ENCODE measurements around the gene THAP7. TPM values are rescaled to one million over a fixed set of nuclear protein-coding genes. Genes with fewer than 3 reads are reported as not detected.

Gene THAP7
- total RNA-seq, 1 experiment from 2014 or later = 27.7 TPM

DNA sequence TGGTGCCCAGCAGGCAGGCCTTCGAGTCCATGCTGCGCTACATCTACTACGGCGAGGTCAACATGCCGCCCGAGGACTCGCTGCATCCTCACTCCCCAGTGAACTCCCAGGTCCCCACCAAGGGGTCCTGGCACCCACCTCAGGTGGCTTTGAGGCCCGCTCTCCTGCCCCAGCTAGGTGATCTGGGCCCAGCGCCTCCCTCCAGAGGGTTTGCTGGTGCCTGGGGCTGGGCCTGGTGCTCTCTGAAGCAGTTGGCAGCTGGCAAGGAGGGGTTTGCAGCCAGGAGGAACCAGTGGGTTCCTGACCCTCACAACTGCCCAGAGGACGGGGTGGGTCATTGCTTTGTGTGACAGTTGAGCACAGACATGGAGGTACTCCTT, 5.9 kb downstream of the THAP7 start (continued):
- TF ChIP-seq, protein P1, sequence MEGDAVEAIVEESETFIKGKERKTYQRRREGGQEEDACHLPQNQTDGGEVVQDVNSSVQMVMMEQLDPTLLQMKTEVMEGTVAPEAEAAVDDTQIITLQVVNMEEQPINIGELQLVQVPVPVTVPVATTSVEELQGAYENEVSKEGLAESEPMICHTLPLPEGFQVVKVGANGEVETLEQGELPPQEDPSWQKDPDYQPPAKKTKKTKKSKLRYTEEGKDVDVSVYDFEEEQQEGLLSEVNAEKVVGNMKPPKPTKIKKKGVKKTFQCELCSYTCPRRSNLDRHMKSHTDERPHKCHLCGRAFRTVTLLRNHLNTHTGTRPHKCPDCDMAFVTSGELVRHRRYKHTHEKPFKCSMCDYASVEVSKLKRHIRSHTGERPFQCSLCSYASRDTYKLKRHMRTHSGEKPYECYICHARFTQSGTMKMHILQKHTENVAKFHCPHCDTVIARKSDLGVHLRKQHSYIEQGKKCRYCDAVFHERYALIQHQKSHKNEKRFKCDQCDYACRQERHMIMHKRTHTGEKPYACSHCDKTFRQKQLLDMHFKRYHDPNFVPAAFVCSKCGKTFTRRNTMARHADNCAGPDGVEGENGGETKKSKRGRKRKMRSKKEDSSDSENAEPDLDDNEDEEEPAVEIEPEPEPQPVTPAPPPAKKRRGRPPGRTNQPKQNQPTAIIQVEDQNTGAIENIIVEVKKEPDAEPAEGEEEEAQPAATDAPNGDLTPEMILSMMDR (IDR thresholded peaks at IDR 0.05 in 2 of 3, conservative IDR thresholded peaks at IDR 0.05 in 1 of 3; ENCODE audit: borderline replicate concordance in 1 of 3, insufficient read depth in 1 of 3, low read depth in 2 of 3, low read length in 2 of 3) = no peak
- TF ChIP-seq POLR2A (IDR thresholded peaks at IDR 0.05; ENCODE audit: borderline replicate concordance, extremely low read depth, insufficient read depth, insufficient read length) = no peak

- POLR2A ChIA-PET = no interaction called here
- Histone ChIP-seq H3K4me1 (ENCODE audit: control insufficient read depth in 1 of 2, insufficient read depth in 2 of 2, low read length in 2 of 2) (peaks cover 4 to 5% of the 10 kb centered on the region in 2 experiments; a peak in 3 of 4 replicates), H4K20me1 (ENCODE audit: insufficient read depth) (no peaks in the 10 kb centered on the region), H3K27ac (ENCODE audit: low read depth, low read length) (no peak overlapping the region), H3K4me3 (replicated peaks in 1 of 2; ENCODE audit: low read depth in 1 of 2, low read length in 2 of 2) (no peak overlapping the region), H3K36me3 (ENCODE audit: control insufficient read depth in 1 of 2, insufficient read depth in 2 of 2, low read length in 2 of 2) (peaks cover 6 to 16% of the 10 kb centered on the region in 2 experiments; a peak in 3 of 4 replicates), H3K9me3 (ENCODE audit: control insufficient read depth in 1 of 2, insufficient read depth in 1 of 2, low read depth in 1 of 2, low read length in 2 of 2) (no peaks in the 10 kb centered on the region), H3K9me2 (ENCODE audit: insufficient read depth) (no peaks in the 10 kb centered on the region), H3K79me2 (ENCODE audit: insufficient read depth, low read length) (peaks cover 12% of the 10 kb centered on the region), H3K27me3 (ENCODE audit: insufficient read depth, low read length) (no peaks in the 10 kb centered on the region), H3K9ac (ENCODE audit: low read length) (no peak overlapping the region), H2AFZ (ENCODE audit: low read depth, low read length, poor library complexity, severe bottlenecking) (no peak overlapping the region), H3K4me2 (ENCODE audit: low read length) (no peak overlapping the region)
- CTCF ChIA-PET = no interaction called here
- no peak for ATAC-seq
- intact Hi-C loops (cut with micrococcal nuclease) = no loop called here
- RAD21 ChIA-PET (ENCODE audit: low non-redundant PET in 1 of 2, low total read pairs in 2 of 2, uncharacterized antibody in 2 of 2, unreplicated experiment in 2 of 2) = no interaction called here
- TF ChIP-seq CBX3 (IDR thresholded peaks at IDR 0.05; ENCODE audit: low read depth) (no peak), CEBPB (IDR thresholded peaks at IDR 0.05; ENCODE audit: low read depth) (no peak), POLR2A (IDR thresholded peaks at IDR 0.05; ENCODE audit: borderline replicate concordance, extremely low read depth, insufficient read depth, insufficient read length) (no peak), REST (IDR thresholded peaks at IDR 0.05; ENCODE audit: low read depth) (no peak), EZH2 (IDR thresholded peaks at IDR 0.05) (no peak), SRF (IDR thresholded peaks at IDR 0.05; ENCODE audit: low read depth) (no peak), EGR1 (IDR thresholded peaks at IDR 0.05; ENCODE audit: low read depth) (no peak), EZH2phosphoT487 (IDR thresholded peaks at IDR 0.05; ENCODE audit: borderline replicate concordance) (no peak), ZNF274 (IDR thresholded peaks at IDR 0.05; ENCODE audit: low read depth, low read length) (no peak)
- no peak for DNase-seq (ENCODE audit: low read depth, low spot score)
- no TSS peak for BruUV-seq (replicated peaks)
Measured at GRCh38 chr22:20995329-20996030, 6.4 kb downstream of the THAP7 start.

Data from HCT116 (cell line).